ENCODE results near the gene RAPGEF4. TPM values are rescaled to one million over a fixed set of nuclear protein-coding genes. Genes with fewer than 3 reads are reported as not detected.

Gene RAPGEF4
- total RNA-seq, 4 donors from 2014 or later, result 3.6 to 12.0 (median 6.7) TPM

DNA sequence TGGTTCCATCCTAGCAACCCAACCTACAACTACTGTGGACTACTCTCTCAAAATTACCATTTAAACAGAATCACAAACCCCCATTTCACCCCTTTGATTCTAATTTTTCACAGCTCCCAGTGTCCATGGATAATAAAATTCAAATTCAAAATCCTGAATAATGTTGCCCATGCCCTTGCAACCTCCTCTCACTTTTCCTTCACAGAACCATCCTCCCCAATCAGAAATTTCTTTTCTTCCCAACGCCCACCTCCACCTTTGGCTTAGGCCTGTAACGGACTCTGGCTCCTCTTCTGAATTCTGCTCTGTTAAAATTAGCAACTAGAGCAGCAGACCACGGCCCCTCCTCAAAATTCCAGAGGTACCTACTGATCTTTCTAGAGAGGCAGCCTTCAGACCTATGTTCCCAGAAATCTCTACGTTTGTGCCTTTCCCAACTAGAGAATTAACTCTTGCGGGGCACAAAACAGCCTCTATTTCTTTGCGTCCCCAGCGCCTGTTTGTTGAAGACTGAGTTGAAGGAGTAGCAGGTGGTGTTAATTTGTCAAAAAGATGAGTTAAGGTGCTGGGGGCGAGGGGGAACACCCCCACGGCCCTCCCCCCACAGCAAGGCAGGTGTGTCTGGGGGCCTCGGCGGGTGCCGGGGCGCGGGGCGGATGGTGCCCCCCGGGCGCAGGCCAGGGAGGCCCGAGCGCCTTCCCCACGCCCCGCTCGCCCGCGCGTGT is 339.6 kb downstream of the RAPGEF4 start:
- H3K9me3 ChIP-seq, result no peaks in the 10 kb centered on the region
- H3K27me3 ChIP-seq, result no peaks in the 10 kb centered on the region
- peak overlapping the region; percentile 88 to 96 (median 93) for H3K27ac ChIP-seq
- no peak for DNase-seq (ENCODE audit: low spot score in 2 of 2)
- H3K4me1 ChIP-seq, result peaks cover 0 to 19% (median 5%) of the 10 kb centered on the region in 4 donors
- 14 to 31% methylated on average over 11 to 25 of the region's 25 CpGs for WGBS, 2 donors
- no peaks in the 10 kb centered on the region for H3K36me3 ChIP-seq
- peak overlapping the region; percentile 72 to 91 (median 86) for H3K4me3 ChIP-seq
- no peak for TF ChIP-seq EP300 (IDR thresholded peaks at IDR 0.05)
- no peak for TF ChIP-seq POLR2A (IDR thresholded peaks at IDR 0.05)
- TF ChIP-seq, protein P1, sequence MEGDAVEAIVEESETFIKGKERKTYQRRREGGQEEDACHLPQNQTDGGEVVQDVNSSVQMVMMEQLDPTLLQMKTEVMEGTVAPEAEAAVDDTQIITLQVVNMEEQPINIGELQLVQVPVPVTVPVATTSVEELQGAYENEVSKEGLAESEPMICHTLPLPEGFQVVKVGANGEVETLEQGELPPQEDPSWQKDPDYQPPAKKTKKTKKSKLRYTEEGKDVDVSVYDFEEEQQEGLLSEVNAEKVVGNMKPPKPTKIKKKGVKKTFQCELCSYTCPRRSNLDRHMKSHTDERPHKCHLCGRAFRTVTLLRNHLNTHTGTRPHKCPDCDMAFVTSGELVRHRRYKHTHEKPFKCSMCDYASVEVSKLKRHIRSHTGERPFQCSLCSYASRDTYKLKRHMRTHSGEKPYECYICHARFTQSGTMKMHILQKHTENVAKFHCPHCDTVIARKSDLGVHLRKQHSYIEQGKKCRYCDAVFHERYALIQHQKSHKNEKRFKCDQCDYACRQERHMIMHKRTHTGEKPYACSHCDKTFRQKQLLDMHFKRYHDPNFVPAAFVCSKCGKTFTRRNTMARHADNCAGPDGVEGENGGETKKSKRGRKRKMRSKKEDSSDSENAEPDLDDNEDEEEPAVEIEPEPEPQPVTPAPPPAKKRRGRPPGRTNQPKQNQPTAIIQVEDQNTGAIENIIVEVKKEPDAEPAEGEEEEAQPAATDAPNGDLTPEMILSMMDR (IDR thresholded peaks at IDR 0.05), result no peak

GRCh38 chr2:173075781-173076580 is 340.3 kb downstream of the RAPGEF4 start, which contains the start of gene MAP3K20:
MAP3K20 (plus strand) TSS chr2:173075846; CDS start chr2:173091032, 15,186 bp downstream.
- Histone ChIP-seq H3K4me3 (peak within 1 kb of the TSS; percentile 72 to 91 (median 86)), H3K4me1 (peaks cover 0 to 19% (median 5%) of the 10 kb centered on the region in 4 donors), H3K36me3 (no peaks in the 10 kb centered on the region), H3K27me3 (no peaks in the 10 kb centered on the region), H3K27ac (peak within 1 kb of the TSS; percentile 88 to 96 (median 93)), H3K9me3 (no peaks in the 10 kb centered on the region)
- WGBS, 2 donors, result 1% methylated on average over 9 to 21 of the region's 106 CpGs
- peak; percentile 62 to 63 for DNase-seq (ENCODE audit: low spot score in 2 of 2)
- TF ChIP-seq POLR2A (IDR thresholded peaks at IDR 0.05) (peak in 1 of 2 donors; percentile 64), EP300 (IDR thresholded peaks at IDR 0.05) (peak in 1 of 2 donors; percentile 74)
- TF ChIP-seq, protein P1 (IDR thresholded peaks at IDR 0.05), result peak; percentile 20 to 68 (median 35)

- WGBS, 2 donors, result 3 to 7% methylated on average over 25 to 27 of the region's 27 CpGs
- Histone ChIP-seq H3K27me3 (no peaks in the 10 kb centered on the region), H3K4me3 (peak overlapping the region; percentile 72 to 91 (median 86)), H3K36me3 (no peaks in the 10 kb centered on the region), H3K27ac (peak overlapping the region; percentile 88 to 96 (median 93)), H3K4me1 (peaks cover 0 to 19% (median 5%) of the 10 kb centered on the region in 4 donors), H3K9me3 (no peaks in the 10 kb centered on the region)
- peak; percentile 19 to 40 for DNase-seq (ENCODE audit: low spot score in 2 of 2)
- TF ChIP-seq EP300 (IDR thresholded peaks at IDR 0.05), result peak in 1 of 2 donors; percentile 24
- TF ChIP-seq, protein P1 (IDR thresholded peaks at IDR 0.05), result no peak
- no peak for TF ChIP-seq POLR2A (IDR thresholded peaks at IDR 0.05)
Observed at GRCh38 chr2:173076581-173077345, 341.1 kb downstream of the RAPGEF4 start.

DNA sequence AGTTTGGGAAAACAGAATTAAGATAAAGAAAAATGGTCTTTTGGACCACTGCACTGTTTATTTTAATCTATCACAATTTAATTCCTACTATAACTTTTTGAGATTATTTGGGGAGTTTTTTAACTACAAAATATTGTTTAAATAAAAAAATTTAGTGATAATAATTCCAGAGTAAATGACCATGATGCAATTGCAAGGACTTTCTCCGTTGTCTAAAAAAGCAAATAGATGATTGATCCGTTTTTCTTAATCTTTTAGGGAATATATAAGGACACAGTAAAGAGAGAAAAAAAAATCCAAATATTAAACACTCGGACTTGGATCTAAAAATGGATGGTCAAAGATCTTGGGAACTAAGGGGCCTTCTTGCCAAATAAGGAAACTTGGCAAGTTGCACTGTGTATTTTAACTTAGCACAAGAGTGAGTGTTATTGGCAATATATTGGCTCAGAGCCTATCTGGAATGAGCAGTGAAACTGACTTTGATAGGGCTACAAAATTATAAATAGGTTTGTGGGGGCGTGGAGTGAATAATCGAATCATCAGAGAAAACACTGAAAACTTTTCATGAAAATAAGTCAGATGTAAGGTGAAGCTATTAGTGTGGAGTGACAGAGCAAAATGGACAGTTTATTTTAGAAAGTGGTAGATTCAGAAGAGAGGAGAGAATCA is 342.0 kb downstream of the RAPGEF4 start:
- Histone ChIP-seq H3K4me1 (peaks cover 0 to 19% (median 5%) of the 10 kb centered on the region in 4 donors), H3K27ac (peak overlapping the region; percentile 88 to 96 (median 93)), H3K4me3 (peak overlapping the region in 3 of 4 donors; percentile 72 to 89 (median 82)), H3K36me3 (no peaks in the 10 kb centered on the region), H3K27me3 (no peaks in the 10 kb centered on the region), H3K9me3 (no peaks in the 10 kb centered on the region)
- no peak for DNase-seq (ENCODE audit: low spot score in 2 of 2)
- WGBS, 2 donors, result 67 to 73% methylated on average over 5 of the region's 5 CpGs
- TF ChIP-seq EP300 (IDR thresholded peaks at IDR 0.05) (no peak), POLR2A (IDR thresholded peaks at IDR 0.05) (no peak)
- TF ChIP-seq, protein P1 (IDR thresholded peaks at IDR 0.05), result no peak

Measured in tibial nerve (tissue), 4 donors.